Measurements from ENCODE around the gene DAPK2. TPM values are rescaled to one million over a fixed set of nuclear protein-coding genes. Genes with fewer than 3 reads are reported as not detected.

The DAPK2 gene
- total RNA-seq, 2 donors from 2014 or later = 1.6 to 2.7 TPM

DNA sequence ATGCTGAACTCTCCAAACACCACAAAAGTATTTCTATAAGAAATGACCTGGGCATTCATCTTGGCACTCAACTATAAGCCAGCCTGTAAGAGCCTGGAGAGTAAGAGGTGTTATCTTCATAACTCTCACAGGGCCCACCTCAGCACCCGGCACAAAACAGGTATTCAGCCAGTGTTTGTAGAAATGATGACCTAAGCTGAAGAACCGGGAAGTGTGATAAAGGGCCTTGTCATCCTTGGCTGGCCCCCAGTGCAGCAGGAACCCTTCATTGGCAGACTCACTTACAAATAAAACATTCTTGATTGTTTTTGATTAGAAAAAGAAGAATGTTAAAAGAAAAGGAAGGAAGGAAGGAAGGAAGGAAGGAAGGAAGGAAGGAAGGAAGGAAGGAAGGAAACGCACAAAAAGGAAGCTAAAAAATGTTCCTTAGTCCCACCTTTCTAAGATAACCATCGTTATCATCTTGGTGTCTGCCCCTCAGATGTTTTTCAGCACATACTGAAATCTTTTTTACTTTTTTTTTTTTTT, 52.1 kb downstream of the DAPK2 start:
- Mint-ChIP-seq H3K36me3 (ENCODE audit: low read depth) (no peaks in the 10 kb centered on the region), H3K27ac (peak overlapping the region; percentile 72), H3K4me1 (peaks cover 24% of the 10 kb centered on the region), H3K4me3 (no peak overlapping the region), H3K27me3 (no peaks in the 10 kb centered on the region)
- H3K9me3 ChIP-seq (ENCODE audit: control insufficient read depth, low read length, poor library complexity, severe bottlenecking) = no peaks in the 10 kb centered on the region
- DNase-seq (no peak), ATAC-seq (no peak)

DNA sequence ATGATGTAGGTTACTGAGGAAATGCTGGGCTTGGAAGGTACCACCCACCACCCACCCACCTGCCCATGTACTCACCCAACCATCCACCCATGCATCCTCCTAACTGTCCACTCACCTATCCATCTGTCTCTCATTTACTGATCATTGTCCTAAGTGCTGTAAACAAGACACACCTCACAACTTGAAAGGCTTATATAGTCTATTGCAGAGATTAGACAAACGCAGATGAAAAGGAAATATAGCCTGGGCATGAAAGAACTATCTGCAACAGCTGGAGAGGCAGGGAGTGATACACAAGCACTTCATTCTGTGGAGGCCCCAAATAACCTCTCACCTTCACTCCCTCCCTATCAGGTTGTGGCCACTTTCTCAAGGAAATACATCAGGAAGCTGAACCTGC, 54.0 kb downstream of the DAPK2 start:
- DNase-seq (no peak), ATAC-seq (no peak)
- H3K27ac Mint-ChIP-seq = no peak overlapping the region
- H3K9me3 ChIP-seq (ENCODE audit: control insufficient read depth, low read length, poor library complexity, severe bottlenecking) = no peaks in the 10 kb centered on the region
- H3K36me3 Mint-ChIP-seq (ENCODE audit: low read depth) = no peaks in the 10 kb centered on the region
- no peak overlapping the region for H3K4me3 Mint-ChIP-seq
- H3K4me1 Mint-ChIP-seq = peaks cover 17% of the 10 kb centered on the region
- H3K27me3 Mint-ChIP-seq = no peaks in the 10 kb centered on the region

DNA sequence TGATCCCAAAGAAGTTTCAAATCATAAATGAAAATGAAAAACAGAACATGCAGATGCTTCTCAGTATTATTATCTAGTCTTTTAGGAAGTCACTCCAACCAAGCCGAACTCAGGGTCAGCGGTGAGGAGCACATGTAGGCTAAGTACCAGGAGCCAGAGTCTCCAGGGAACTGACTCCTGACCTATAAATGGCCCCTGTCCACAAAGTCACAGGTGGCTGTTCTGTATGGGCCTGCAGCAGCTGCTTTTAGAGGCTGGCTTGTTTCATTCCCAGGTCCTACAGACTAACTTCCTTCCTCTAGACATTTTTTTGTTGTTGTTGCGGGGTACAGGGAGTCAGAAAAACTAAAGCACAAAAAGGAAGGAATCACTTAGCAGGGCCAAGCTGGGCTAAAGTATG, 54.6 kb downstream of the DAPK2 start:
- Mint-ChIP-seq H3K27me3 (no peaks in the 10 kb centered on the region), H3K4me1 (peaks cover 14% of the 10 kb centered on the region), H3K4me3 (no peak overlapping the region), H3K27ac (no peak overlapping the region), H3K36me3 (ENCODE audit: low read depth) (no peaks in the 10 kb centered on the region)
- ATAC-seq (no peak), DNase-seq (no peak)
- no peaks in the 10 kb centered on the region for H3K9me3 ChIP-seq (ENCODE audit: control insufficient read depth, low read length, poor library complexity, severe bottlenecking)

DNA sequence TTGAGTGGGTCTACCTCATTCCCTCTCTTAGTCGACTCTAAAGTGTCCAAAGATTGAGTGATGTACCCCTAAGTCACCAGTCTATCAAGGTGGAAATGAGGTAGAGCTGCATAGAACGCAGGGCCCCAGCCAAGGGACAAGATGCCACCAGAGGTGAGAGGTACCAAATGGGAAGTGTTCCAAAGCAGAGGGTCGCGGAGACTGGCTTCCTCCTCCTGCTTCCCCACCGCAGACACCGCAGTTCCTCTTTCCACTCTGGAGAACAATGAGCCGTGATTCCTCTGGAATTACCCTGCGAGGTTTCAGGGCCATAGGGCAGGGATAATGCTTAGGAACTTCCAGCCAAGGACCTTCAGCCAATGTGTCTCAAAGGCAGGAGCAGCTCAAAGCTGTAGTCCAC, 55.8 kb downstream of the DAPK2 start:
- Mint-ChIP-seq H3K4me3 (no peak overlapping the region), H3K4me1 (peaks cover 9% of the 10 kb centered on the region), H3K27me3 (no peaks in the 10 kb centered on the region), H3K27ac (peak overlapping the region; percentile 48), H3K36me3 (ENCODE audit: low read depth) (no peaks in the 10 kb centered on the region)
- ATAC-seq (no peak), DNase-seq (no peak)
- H3K9me3 ChIP-seq (ENCODE audit: control insufficient read depth, low read length, poor library complexity, severe bottlenecking) = no peaks in the 10 kb centered on the region

DNA sequence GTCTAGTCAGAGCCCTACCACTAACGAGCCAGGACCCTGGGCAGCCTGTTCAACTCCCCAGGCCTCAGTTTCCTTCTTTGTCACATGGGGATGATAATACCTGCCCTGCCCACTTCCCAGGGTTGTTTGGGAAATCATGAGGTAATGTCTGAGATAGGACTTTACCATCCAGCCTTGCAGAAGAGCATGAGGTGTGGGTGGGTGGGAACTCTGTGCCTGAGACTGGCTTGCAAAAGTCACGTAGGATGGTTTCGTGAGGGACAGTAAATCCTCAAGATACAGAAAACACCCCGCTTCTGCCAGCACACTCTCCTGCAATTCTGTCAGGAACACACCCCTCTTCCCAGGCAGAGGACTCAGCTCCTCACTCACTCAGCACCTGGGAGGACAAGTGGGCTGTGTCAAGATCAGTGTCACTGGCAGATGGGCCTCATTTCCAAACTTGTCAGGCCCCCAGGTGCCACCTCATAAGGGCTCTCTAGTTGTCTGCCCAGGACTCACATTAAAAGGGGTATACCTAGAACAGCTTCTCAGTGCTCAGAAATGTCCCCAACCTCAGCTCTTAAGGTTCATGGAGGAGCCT, 58.4 kb downstream of the DAPK2 start:
- no peak overlapping the region for H3K27ac Mint-ChIP-seq
- no peaks in the 10 kb centered on the region for H3K36me3 Mint-ChIP-seq (ENCODE audit: low read depth)
- H3K4me3 Mint-ChIP-seq = no peak overlapping the region
- no peaks in the 10 kb centered on the region for H3K9me3 ChIP-seq (ENCODE audit: control insufficient read depth, low read length, poor library complexity, severe bottlenecking)
- peaks cover 5% of the 10 kb centered on the region for H3K4me1 Mint-ChIP-seq
- DNase-seq (no peak), ATAC-seq (no peak)
- H3K27me3 Mint-ChIP-seq = no peaks in the 10 kb centered on the region

DNA sequence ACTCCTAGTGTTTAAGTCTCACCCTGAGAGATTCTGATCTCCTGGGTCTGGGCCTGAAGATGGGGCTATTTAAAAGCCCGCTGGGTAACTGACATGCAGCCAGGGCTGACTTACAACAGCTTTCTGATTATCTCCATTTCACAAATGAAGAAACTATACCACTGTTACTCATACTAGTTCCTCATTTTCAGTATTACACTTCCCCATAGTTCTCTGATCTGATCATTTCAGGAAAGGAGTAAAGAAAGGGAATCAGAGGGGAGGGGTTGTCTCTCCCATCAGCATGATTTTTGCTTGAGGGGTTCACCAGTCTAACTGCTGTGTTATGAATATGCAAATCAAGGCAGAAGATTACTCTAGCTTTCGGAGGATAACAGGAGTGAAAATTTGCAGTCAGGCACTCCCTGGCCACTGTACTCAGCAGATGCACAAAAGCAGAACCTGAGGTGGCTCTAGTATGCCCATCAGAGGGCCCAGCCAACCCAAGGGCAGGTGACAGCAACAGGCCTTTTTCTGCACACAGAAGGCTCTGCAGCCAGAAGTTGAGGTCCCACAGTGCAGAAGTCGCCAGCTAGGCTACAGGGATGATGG, 59.4 kb downstream of the DAPK2 start:
- Mint-ChIP-seq H3K36me3 (ENCODE audit: low read depth) (no peaks in the 10 kb centered on the region), H3K4me3 (no peak overlapping the region), H3K27me3 (no peaks in the 10 kb centered on the region), H3K4me1 (peaks cover 5% of the 10 kb centered on the region), H3K27ac (peak overlapping the region; percentile 34)
- DNase-seq = no peak
- peak; percentile 66 for ATAC-seq
- H3K9me3 ChIP-seq (ENCODE audit: control insufficient read depth, low read length, poor library complexity, severe bottlenecking) = no peaks in the 10 kb centered on the region

DNA sequence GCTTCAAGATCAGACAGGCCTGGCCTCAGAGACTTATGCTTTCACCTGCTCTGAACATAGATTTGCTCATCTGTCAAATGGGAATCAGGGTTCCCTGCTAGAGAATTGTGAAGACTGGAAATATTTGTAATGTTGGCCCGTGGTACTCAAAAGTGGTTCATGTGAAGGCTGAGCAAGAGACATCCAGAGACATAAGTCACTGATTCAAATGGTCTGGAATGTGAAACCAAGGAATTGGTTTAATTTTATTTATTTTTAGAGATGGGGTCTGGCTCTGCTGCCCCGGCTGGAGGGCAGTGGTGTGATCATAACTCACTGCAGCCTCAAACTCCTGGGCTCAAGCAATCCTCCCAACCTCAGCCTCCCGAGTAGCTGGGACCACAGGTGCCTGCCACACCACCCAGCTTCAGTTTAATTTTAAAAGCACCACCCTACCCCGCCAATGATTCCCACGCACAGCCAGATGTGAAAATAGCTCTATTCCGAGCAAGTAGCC, 60.1 kb downstream of the DAPK2 start:
- no peaks in the 10 kb centered on the region for H3K27me3 Mint-ChIP-seq
- ATAC-seq = no peak
- no peak for DNase-seq
- H3K4me3 Mint-ChIP-seq = no peak overlapping the region
- H3K36me3 Mint-ChIP-seq (ENCODE audit: low read depth) = no peaks in the 10 kb centered on the region
- H3K27ac Mint-ChIP-seq = peak overlapping the region; percentile 34
- H3K9me3 ChIP-seq (ENCODE audit: control insufficient read depth, low read length, poor library complexity, severe bottlenecking) = no peaks in the 10 kb centered on the region
- H3K4me1 Mint-ChIP-seq = peaks cover 4% of the 10 kb centered on the region

DNA sequence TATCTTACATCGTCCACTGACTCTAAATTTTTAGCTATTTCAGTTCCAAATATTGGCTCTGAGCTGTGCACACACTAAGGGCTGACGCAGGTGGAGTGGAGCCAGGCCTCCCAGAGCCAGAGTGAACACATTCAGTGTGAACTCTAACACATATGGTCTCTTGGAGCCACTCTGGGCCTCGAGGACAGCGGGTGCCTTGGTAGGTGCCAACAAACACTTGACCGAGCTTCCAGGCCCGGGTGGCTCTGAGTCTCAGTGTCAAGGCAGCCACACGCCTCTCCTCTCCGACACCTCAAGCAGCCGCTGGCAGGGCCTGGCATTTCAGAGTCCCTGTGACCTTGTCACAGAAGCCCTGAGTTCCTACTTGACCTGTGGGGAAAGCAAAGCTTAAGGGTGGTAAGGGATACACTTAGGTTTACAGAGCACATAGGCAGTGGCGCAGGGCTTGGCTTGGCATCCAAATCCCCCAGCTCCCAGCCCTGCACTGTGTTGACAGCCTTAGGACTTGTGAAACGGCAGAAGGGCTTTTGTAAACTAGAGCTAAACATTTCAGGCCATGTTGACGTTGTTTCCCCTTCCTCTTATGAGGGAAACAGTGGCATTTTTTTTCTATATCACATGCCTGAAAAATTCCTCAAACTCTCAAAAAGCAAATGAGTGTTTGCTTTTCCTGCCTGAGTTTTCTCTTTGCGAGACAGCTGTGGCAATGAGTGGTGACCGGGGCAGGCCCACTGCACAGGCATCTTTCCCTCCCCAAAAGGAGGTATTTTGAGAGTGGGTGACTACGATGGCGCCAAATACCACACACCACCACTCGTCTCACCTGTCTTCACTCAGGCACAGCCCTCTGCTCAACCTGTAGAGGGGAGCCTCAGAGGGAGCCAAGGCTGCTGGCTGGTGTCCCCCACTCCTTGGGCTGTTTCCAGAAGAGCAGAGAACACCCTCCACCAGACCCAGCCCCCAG, 60.8 kb downstream of the DAPK2 start:
- no peak for ATAC-seq
- DNase-seq = no peak
- Mint-ChIP-seq H3K4me3 (no peak overlapping the region), H3K27ac (peak overlapping the region; percentile 34), H3K27me3 (no peaks in the 10 kb centered on the region), H3K36me3 (ENCODE audit: low read depth) (no peaks in the 10 kb centered on the region), H3K4me1 (no peaks in the 10 kb centered on the region)
- no peaks in the 10 kb centered on the region for H3K9me3 ChIP-seq (ENCODE audit: control insufficient read depth, low read length, poor library complexity, severe bottlenecking)

DNA sequence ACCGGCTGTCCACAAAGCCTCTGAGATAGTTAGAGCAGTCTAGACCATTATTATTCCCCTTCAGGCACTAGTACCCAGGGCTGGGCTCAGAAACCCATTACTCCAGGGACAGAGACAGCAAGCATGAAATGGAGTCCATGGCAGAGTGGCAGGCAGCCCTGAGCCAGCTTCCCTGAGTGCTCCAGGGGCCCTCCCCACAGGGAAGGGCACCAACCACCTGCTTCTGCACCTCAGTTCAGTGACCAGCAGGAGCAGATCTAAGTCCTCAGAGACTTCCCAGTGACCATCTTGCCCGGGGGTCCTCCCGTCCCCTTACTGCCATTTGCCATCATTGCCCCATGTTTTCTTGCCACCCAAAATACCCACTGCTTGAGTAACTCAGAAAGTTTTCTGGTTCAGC, 62.0 kb downstream of the DAPK2 start:
- no peaks in the 10 kb centered on the region for H3K36me3 Mint-ChIP-seq (ENCODE audit: low read depth)
- no peaks in the 10 kb centered on the region for H3K9me3 ChIP-seq (ENCODE audit: control insufficient read depth, low read length, poor library complexity, severe bottlenecking)
- H3K4me1 Mint-ChIP-seq = no peaks in the 10 kb centered on the region
- H3K4me3 Mint-ChIP-seq = no peak overlapping the region
- H3K27me3 Mint-ChIP-seq = no peaks in the 10 kb centered on the region
- no peak for DNase-seq
- H3K27ac Mint-ChIP-seq = no peak overlapping the region
- no peak for ATAC-seq

DNA sequence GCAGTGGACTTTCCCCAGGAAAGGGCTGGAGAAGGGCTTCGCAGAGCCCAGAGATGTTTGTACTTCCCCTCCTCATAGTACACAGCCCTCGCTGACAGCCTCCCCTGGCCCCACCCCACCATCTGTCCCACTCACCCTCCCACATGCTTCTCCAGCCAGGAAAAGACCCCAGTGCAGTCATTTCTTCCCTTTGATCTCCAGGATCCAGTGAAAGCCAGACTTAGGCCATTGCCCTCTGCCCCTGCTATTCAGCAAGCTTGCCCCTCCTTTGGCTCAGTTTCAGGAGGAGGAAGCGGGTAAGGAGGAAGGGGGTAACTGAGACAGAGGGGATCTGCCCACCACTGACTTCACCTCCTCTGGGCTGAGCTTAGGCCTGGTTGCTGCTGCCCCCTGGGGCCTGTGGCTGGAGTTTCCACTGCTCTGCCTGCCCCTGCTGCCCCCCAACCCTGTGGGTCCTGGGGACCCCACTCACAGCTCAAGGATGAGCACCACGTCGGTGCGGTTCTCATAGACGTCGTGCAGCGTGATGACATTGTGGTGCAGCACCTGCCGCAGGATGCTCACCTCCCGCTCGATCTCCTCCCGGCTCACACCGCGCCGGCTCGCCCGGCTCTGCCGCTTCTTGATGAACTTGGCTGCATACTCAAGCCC, 63.1 kb downstream of the DAPK2 start:
- Mint-ChIP-seq H3K27ac (no peak overlapping the region), H3K27me3 (peaks cover 5% of the 10 kb centered on the region), H3K36me3 (ENCODE audit: low read depth) (no peaks in the 10 kb centered on the region), H3K4me3 (no peak overlapping the region), H3K4me1 (no peaks in the 10 kb centered on the region)
- DNase-seq (no peak), ATAC-seq (no peak)
- no peaks in the 10 kb centered on the region for H3K9me3 ChIP-seq (ENCODE audit: control insufficient read depth, low read length, poor library complexity, severe bottlenecking)

DNA sequence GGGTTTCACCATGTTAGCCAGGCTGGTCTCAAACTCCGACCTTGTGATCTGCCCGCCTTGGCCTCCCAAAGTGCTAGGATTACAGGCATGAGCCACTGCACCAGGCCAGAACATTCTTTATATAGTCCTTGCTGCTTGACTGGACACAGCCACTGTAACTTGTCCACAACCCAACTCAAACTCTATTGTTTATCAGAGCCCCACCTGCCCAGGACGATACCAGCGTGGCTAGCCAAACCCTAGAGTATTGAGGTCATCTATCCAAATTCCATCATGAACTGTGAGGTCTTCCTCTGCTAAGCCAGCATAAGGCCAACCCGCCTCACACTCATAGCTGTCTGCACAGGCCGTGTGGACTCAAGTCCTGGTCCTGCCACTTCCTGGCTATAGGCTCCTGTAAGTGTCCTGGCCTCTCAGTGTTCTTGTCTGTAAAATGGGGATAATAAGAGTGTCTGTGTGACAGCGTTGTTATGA, 63.9 kb downstream of the DAPK2 start:
- H3K4me3 Mint-ChIP-seq = no peak overlapping the region
- no peak overlapping the region for H3K27ac Mint-ChIP-seq
- no peaks in the 10 kb centered on the region for H3K4me1 Mint-ChIP-seq
- DNase-seq (no peak), ATAC-seq (no peak)
- H3K27me3 Mint-ChIP-seq = peaks cover 5% of the 10 kb centered on the region
- H3K9me3 ChIP-seq (ENCODE audit: control insufficient read depth, low read length, poor library complexity, severe bottlenecking) = no peaks in the 10 kb centered on the region
- H3K36me3 Mint-ChIP-seq (ENCODE audit: low read depth) = no peaks in the 10 kb centered on the region

DNA sequence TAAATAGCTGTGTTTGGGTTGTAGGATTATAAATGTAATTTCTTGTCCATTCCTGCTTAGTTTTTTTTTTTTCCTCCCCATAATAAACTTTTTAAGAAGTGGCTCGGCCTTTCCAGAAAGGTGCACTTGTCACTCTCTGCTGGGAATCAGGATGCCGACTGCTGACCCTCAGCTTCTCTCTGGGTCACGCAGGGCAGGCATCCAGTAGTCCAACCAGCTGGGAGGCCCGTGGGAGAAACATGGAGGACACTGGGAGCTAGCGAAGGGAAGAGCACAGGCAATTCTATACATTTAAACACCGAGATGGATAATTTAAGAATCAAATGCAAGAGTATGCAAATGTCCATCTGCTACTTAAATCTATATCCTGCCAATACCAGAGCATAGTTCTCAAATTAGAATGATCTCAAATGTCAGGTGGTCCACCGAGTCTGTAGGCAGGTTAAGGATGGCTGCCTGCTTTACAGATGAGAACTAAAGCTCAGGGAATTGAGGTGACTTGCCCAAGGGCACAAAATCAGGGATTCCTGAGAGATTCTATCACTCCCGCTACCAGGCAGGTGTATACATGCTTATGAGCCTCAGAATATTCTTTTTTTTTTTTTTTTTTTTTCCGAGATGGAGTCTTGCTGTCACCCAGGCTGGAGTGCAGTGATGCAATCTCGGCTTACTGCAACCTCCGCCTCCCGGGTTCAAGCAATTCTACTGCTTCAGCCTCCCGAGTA, 64.5 kb downstream of the DAPK2 start:
- H3K27ac Mint-ChIP-seq = no peak overlapping the region
- H3K4me1 Mint-ChIP-seq = no peaks in the 10 kb centered on the region

More for the DNA sequence above, 64.5 kb downstream of the DAPK2 start:
- no peaks in the 10 kb centered on the region for H3K9me3 ChIP-seq (ENCODE audit: control insufficient read depth, low read length, poor library complexity, severe bottlenecking)
- Mint-ChIP-seq H3K36me3 (ENCODE audit: low read depth) (no peaks in the 10 kb centered on the region), H3K4me3 (no peak overlapping the region), H3K27me3 (peaks cover 5% of the 10 kb centered on the region)
- DNase-seq = no peak
- no peak for ATAC-seq

All from T-helper 17 cell (primary cell).